GM13977 (cell line): ENCODE measurements around the gene ZNF726.
"Not testable (repeated sequence)": the region's sequence is repeated elsewhere in the genome, so short reads cannot be mapped to it uniquely, and the experiment has no call there.

Source experiments
- DNase-seq: peaks from one replicate; pipeline ENCODE4 v3.0.0; 2012; ENCODE audit warnings: low spot score
- CTCF ChIP-seq: IDR thresholded peaks from 2 replicates; pipeline ENCODE4 v1.5.1; 2012; ENCODE audit warnings: mild to moderate bottlenecking, control low read depth; ENCODE audit not compliant: insufficient read depth; ENCODE audit errors: extremely low read depth, missing control alignments
- in situ Hi-C: fragments of 300-500 bp; cut with MboI; formaldehyde crosslinking; loops from one replicate; pipeline ENCODE4 v1.12.0; 2022; ENCODE audit warnings: low sequenced_read_pairs, low pct_unique_long_range_greater_than_20kb, mixed read lengths, inconsistent platforms; ENCODE audit not compliant: unreplicated experiment

The ZNF726 gene

GRCh38 chr19:23932878-23933277 lies 18.2 kb downstream of the ZNF726 start:
- DNase-seq: no peak
- in situ Hi-C loops: no loop called here
- no peak for TF ChIP-seq CTCF

- in situ Hi-C loops: not testable (repeated sequence)
Observed at GRCh38 chr19:23937031-23937430, 22.3 kb downstream of the ZNF726 start.

GRCh38 chr19:23943411-23943810 lies 28.7 kb downstream of the ZNF726 start:
- in situ Hi-C loops: no loop called here
- TF ChIP-seq CTCF: no peak
- no peak for DNase-seq

More at GRCh38 chr19:23937031-23937430, 22.3 kb downstream of the ZNF726 start:
- DNase-seq: not testable (repeated sequence)

GRCh38 chr19:23946569-23946968 lies 31.9 kb downstream of the ZNF726 start:
- in situ Hi-C loops: no loop called here
- no peak for TF ChIP-seq CTCF
- DNase-seq: no peak

GRCh38 chr19:23949611-23950010 lies 34.9 kb downstream of the ZNF726 start:
- DNase-seq: no peak
- in situ Hi-C loops: no loop called here
- TF ChIP-seq CTCF: no peak

- in situ Hi-C loops: no loop called here
- no peak for DNase-seq
- no peak for TF ChIP-seq CTCF
Observed at GRCh38 chr19:23956051-23956450, 41.4 kb downstream of the ZNF726 start.

- DNase-seq: no peak
- TF ChIP-seq CTCF: no peak
- in situ Hi-C loops: no loop called here
Observed at GRCh38 chr19:23957660-23958281, 43.1 kb downstream of the ZNF726 start.

GRCh38 chr19:23963396-23963795 lies 48.7 kb downstream of the ZNF726 start:
- DNase-seq, in situ Hi-C loops: not testable (repeated sequence)

GRCh38 chr19:23963881-23964280 lies 49.2 kb downstream of the ZNF726 start:
- in situ Hi-C loops, DNase-seq: not testable (repeated sequence)

GRCh38 chr19:23964334-23964733 lies 49.6 kb downstream of the ZNF726 start:
- in situ Hi-C loops: not testable (repeated sequence)

More at GRCh38 chr19:23964334-23964733, 49.6 kb downstream of the ZNF726 start:
- not testable (repeated sequence) for DNase-seq
